T-cell (primary cell): Measurements from ENCODE around the gene RTRAF. TPM values are rescaled to one million over a fixed set of nuclear protein-coding genes. Genes with fewer than 3 reads are reported as not detected.

ENCODE experiments used
- ATAC-seq, 4 experiments: fragments of 200-7000 bp in 3 of 4; fragments of 150-1000 bp in 1 of 4; cut with Tn5 transposase; replicated peaks in 1 of 4; 1 replicate in 3 of 4; 2 replicates in 1 of 4; pipeline ENCODE4 v1.10.0; 2021; ENCODE audit warnings: moderate library complexity in 3 of 4, mild to moderate bottlenecking in 2 of 4, moderate number of reproducible peaks in 1 of 4
- CTCF ChIA-PET, 2 donors: fragments of 300-600 bp; sonication (Branson Sonifier 250); formaldehyde crosslinking; loops; one replicate each; lab custom pipeline; 2022; ENCODE audit warnings: antibody characterized with exemption in 2 of 2; lab: Charles Lee
- POLR2A ChIA-PET, 2 donors: fragments of 300-600 bp; sonication (Branson Sonifier 250); formaldehyde crosslinking; loops; one replicate each; lab custom pipeline; 2022; ENCODE audit warnings: antibody characterized with exemption in 2 of 2; lab: Charles Lee
- DNase-seq, 35 experiments: peaks; one replicate each; pipeline versions ENCODE4 v3.0.0 to v3.0.0-alpha.2; 2013 to 2023
- H3K27ac ChIP-seq: one replicate; pipeline ENCODE4 v1.5.1; 2013; ENCODE audit warnings: low read length
- H3K27me3 ChIP-seq, 2 experiments: replicated peaks in 1 of 2; 1 replicate in 1 of 2; 2 replicates in 1 of 2; pipeline versions ENCODE4 v1.6.1 to v1.7.0; 2013; ENCODE audit warnings: low read length in 1 of 2, mixed read lengths in 1 of 2; ENCODE audit not compliant: control insufficient read depth in 2 of 2, insufficient read depth in 2 of 2; ENCODE audit errors: extremely low read depth in 1 of 2
- H3K36me3 ChIP-seq, 2 donors: 1 replicate in 1 of 2; 2 replicates in 1 of 2; pipeline versions ENCODE4 v1.6.1 to v1.7.0; 2013; ENCODE audit warnings: low read length in 1 of 2; ENCODE audit not compliant: control insufficient read depth in 2 of 2, insufficient read depth in 1 of 2; ENCODE audit errors: extremely low read depth in 1 of 2
- H3K4me1 ChIP-seq, 2 experiments: 1 replicate in 1 of 2; 2 replicates in 1 of 2; pipeline versions ENCODE4 v1.6.1 to v1.7.0; 2013; ENCODE audit warnings: low read length in 2 of 2, mixed read lengths in 1 of 2; ENCODE audit not compliant: insufficient read depth in 2 of 2, control insufficient read depth in 1 of 2; ENCODE audit errors: extremely low read depth in 1 of 2
- H3K4me3 ChIP-seq, 2 donors: 1 replicate in 1 of 2; 2 replicates in 1 of 2; pipeline versions ENCODE4 v1.5.1 to v1.7.0; 2013; ENCODE audit warnings: mild to moderate bottlenecking in 2 of 2, low read length in 1 of 2, moderate library complexity in 1 of 2; ENCODE audit not compliant: control insufficient read depth in 1 of 2; ENCODE audit errors: extremely low read depth in 1 of 2
- H3K9me3 ChIP-seq: 2 replicates; pipeline ENCODE4 v1.7.0; 2013
- H3K27ac Mint-ChIP-seq, 2 donors: one replicate each; pipeline ENCODE4 v1.8.0; 2020 to 2021; ENCODE audit warnings: mild to moderate bottlenecking in 2 of 2, mixed read lengths in 2 of 2
- H3K27me3 Mint-ChIP-seq, 2 donors: one replicate each; pipeline ENCODE4 v1.8.0; 2021 to 2022; ENCODE audit warnings: mixed read lengths in 2 of 2
- H3K36me3 Mint-ChIP-seq: one replicate; pipeline ENCODE4 v1.8.0; 2021; ENCODE audit warnings: mixed read lengths
- H3K4me1 Mint-ChIP-seq, 3 donors: one replicate each; pipeline ENCODE4 v1.8.0; 2020 to 2022; ENCODE audit warnings: mixed read lengths in 3 of 3, mild to moderate bottlenecking in 1 of 3
- H3K4me3 Mint-ChIP-seq, 3 donors: one replicate each; pipeline ENCODE4 v1.8.0; 2020 to 2022; ENCODE audit warnings: mild to moderate bottlenecking in 3 of 3, mixed read lengths in 3 of 3, moderate library complexity in 3 of 3
- H3K9me3 Mint-ChIP-seq, 3 donors: one replicate each; pipeline ENCODE4 v1.8.0; 2020 to 2022; ENCODE audit warnings: mixed read lengths in 3 of 3
- whole genome bisulfite sequencing: methylation state at CpG from one replicate; pipeline ENCODE4 v1.1.5; 2013; ENCODE audit warnings: missing lambda C conversion rate; ENCODE audit not compliant: insufficient coverage; 5-methylcytosine and 5-hydroxymethylcytosine counted together
- total RNA-seq, 35 experiments: library from RNA in 6 of 35; stranded (reverse) in 6 of 35; fragments of 120-200 nt in 1 of 35; gene quantifications; one replicate each; pipeline versions ENCODE4 v1.2.1 to v1.2.4 and lab custom pipeline; 2013 to 2026

RTRAF gene
- total RNA-seq, 5 donors from 2014 or later (not counting 1 experiment from before 2014, with no cell fraction given): 97.4 to 139 (median 110) TPM

DNA sequence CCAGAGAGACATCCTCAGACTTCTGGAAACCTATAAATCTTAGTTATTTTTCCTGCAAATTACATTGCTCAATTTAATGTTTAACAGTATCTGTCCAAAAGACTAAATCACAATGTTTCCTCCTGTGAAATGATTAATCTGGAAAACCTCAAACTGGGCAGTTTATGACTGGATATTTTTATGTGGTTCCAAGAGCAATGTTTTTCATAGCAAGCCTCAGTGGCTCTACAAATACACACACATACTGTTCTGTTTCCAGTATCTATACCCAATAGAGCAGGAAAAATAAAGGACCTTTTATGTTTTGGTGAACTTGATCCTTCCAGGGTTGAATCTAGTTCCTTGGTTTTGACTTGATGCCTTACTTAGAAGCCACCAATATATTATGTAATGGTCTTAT lies 70.3 kb downstream of the RTRAF start:
- Mint-ChIP-seq H3K36me3 (no peaks in the 10 kb centered on the region), H3K4me1 (no peaks in the 10 kb centered on the region), H3K27me3 (peaks cover 5 to 10% of the 10 kb centered on the region in 2 donors), H3K4me3 (no peak overlapping the region), H3K9me3 (no peaks in the 10 kb centered on the region), H3K27ac (no peak overlapping the region)
- DNase-seq: no peak
- Histone ChIP-seq H3K9me3 (no peaks in the 10 kb centered on the region), H3K27me3 (peaks cover 0 to 2% of the 10 kb centered on the region in 2 experiments), H3K36me3 (no peaks in the 10 kb centered on the region), H3K27ac (no peak overlapping the region), H3K4me3 (no peak overlapping the region), H3K4me1 (no peaks in the 10 kb centered on the region)
- ATAC-seq: no peak
- ChIA-PET POLR2A (no interaction called here), CTCF (no interaction called here)

DNA sequence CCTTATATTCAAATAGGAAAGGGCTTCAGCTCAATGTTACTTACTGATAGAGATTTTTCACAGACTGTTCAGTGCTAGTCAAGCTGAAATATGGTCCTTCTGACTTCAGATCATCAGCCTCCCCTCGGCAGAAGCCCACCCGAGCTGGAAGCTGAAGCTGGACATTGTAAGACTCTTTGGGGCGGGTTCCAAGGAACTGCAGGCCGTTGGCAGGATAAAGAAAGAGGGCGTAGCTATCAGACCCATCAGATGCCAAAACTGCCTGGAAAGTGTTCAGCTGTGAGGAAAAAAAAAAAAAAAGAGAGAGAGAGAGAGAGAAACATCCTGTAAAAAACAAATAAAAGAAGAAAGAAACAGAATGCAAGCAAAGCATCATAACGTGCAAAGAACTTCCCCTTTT lies 70.7 kb downstream of the RTRAF start:
- Histone ChIP-seq H3K4me1 (no peaks in the 10 kb centered on the region), H3K36me3 (no peaks in the 10 kb centered on the region), H3K9me3 (no peaks in the 10 kb centered on the region), H3K27ac (no peak overlapping the region), H3K4me3 (no peak overlapping the region), H3K27me3 (peaks cover 0 to 2% of the 10 kb centered on the region in 2 experiments)
- peaks cover under 1 to 5% of the 10 kb centered on the region in 2 donors for H3K27me3 Mint-ChIP-seq
- DNase-seq: no peak
- H3K27ac Mint-ChIP-seq: no peak overlapping the region
- ATAC-seq: no peak
- no peaks in the 10 kb centered on the region for H3K9me3 Mint-ChIP-seq
- CTCF ChIA-PET: interaction anchor here in 1 of 2 donors (0.9 kb wide), 1 partner anchor 8 kb away, joined by 3 read pairs; no protein-coding TSS in a partner anchor
- H3K4me3 Mint-ChIP-seq: no peak overlapping the region
- POLR2A ChIA-PET: no interaction called here
- WGBS: 57% methylated on average over 5 of the region's 6 CpGs
- no peaks in the 10 kb centered on the region for H3K4me1 Mint-ChIP-seq
- H3K36me3 Mint-ChIP-seq: no peaks in the 10 kb centered on the region

Other genes starting within 250 kb of the RTRAF start
- 100 to 1,000 TPM in 2 of 5 donors, 10 to 100 TPM in 3; 82.2 to 197 (median 99.0) TPM for gene GNG2, start 128.9 kb upstream of the RTRAF start, total RNA-seq
- 1 to 10 TPM in 1 of 5 donors, under 1 TPM in 4; 0.38 to 1.1 (median 0.89) TPM for gene NID2, start 79.5 kb downstream of the RTRAF start, total RNA-seq